AG04450 (cell line): Measurements from ENCODE around the gene OSBP2. TPM values are rescaled to one million over a fixed set of nuclear protein-coding genes. Genes with fewer than 3 reads are reported as not detected.
A peak's percentile ranks its signal among the peaks of the same experiment; 100 is the strongest.

Experiments
- CTCF ChIA-PET: fragments of 300-600, 350-600 bp; formaldehyde crosslinking; extraction: SDS; loops from one replicate; lab custom pipeline; 2022; ENCODE audit warnings: antibody characterized with exemption, inconsistent platforms; lab: Charles Lee
- POLR2A ChIA-PET: fragments of 350-600 bp; formaldehyde crosslinking; extraction: SDS; loops from one replicate; lab custom pipeline; 2021; ENCODE audit warnings: antibody characterized with exemption, inconsistent platforms; lab: Yijun Ruan, JAX
- DNase-seq: peaks from one replicate; pipeline ENCODE4 v3.0.0-alpha.2; 2011; ENCODE audit warnings: low read depth, low spot score
- H3K27ac ChIP-seq: one replicate; pipeline ENCODE4 v1.5.1; 2012; ENCODE audit warnings: low read depth, low read length, control low read depth
- H3K27me3 ChIP-seq: one replicate; pipeline ENCODE4 v1.6.0; 2012; ENCODE audit warnings: low read length; ENCODE audit not compliant: control insufficient read depth, insufficient read depth
- H3K4me3 ChIP-seq: 2 replicates; pipeline ENCODE4 v1.5.1; 2011; ENCODE audit warnings: mild to moderate bottlenecking, low read depth, low read length, control low read depth
- H3K9me3 ChIP-seq: 2 replicates; pipeline ENCODE4 v1.5.1; 2012; ENCODE audit warnings: low read length; ENCODE audit not compliant: control insufficient read depth, insufficient read depth
- CTCF ChIP-seq: IDR thresholded peaks from 2 replicates; pipeline ENCODE4 v1.5.1; 2011; ENCODE audit warnings: low read depth, low read length, control low read depth, inconsistent platforms
- polyA plus RNA-seq: library from polyadenylated mRNA; depleted of rRNA; stranded (reverse); fragments of >200 nt; gene quantifications from 2 replicates; pipeline ENCODE4 v1.2.3, GENCODE V29; 2011

The OSBP2 gene
- polyA plus RNA-seq, 1 experiment: 1.8 TPM

DNA sequence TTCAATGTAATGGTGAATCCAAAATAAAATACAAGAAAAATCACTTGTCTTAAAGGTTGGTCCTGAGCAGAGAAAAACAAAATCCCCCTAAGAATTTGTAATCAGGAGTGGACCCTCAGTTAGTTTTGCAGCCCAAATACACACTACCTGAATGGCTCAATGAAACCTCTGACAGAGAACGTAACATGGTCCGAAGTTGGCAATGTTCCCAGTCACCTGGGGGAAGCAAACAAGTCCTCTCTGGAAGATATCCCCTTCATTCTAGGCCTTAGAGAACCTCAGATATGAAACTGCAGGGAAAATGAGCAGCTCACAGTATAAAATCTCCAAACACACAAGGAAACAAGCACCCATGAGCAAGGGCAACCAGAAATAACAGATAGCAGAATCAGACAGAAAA is 215.7 kb downstream of the OSBP2 start:
- H3K4me3 ChIP-seq: no peak overlapping the region
- DNase-seq: no peak
- ChIA-PET POLR2A (no interaction called here), CTCF (interaction anchor here (1.2 to 6.2 kb wide), 3 partner anchors 10 to 147 kb away, joined by 4 to 70 read pairs (median 4); no protein-coding TSS in a partner anchor)
- no peak overlapping the region for H3K27ac ChIP-seq
- TF ChIP-seq CTCF: no peak
- no peaks in the 10 kb centered on the region for H3K27me3 ChIP-seq
- no peaks in the 10 kb centered on the region; the same call in 1 of the 2 replicates for H3K9me3 ChIP-seq

- Histone ChIP-seq H3K27ac (no peak overlapping the region), H3K4me3 (no peak overlapping the region), H3K27me3 (no peaks in the 10 kb centered on the region), H3K9me3 (peaks cover 8% of the 10 kb centered on the region; the same call in 1 of the 2 replicates)
- no peak for TF ChIP-seq CTCF
- DNase-seq: no peak
- ChIA-PET CTCF (interaction anchor here (4.3 kb wide), 1 partner anchor 154 kb away, joined by 271 read pairs; no protein-coding TSS in a partner anchor), POLR2A (no interaction called here)
Measured at GRCh38 chr22:30918761-30919160, 224.1 kb downstream of the OSBP2 start.

DNA sequence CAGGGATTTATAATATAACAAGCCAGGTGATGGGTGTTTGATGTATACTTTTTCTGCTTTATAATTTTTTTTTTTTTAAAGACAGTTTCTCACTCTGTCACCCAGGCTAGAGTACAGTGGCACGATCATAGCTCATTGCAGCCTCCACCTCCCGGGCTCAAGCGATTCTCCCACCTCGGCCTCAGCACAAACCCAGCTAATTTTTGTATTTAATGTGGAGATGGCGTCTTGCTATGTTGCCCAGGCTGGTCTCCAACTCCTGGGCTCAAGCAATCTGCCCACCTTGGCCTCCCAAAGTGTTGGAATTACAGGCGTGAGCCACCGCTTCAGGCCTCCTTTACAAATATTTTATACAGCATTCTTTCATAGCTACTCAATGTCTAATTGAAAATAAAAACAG is 225.3 kb downstream of the OSBP2 start:
- ChIA-PET CTCF (interaction anchor here (0.6 to 4.3 kb wide), 53 partner anchors 10 to 474 kb away, joined by 3 to 271 read pairs (median 4); partner anchors contain the start of genes MORC2 and SLC35E4), POLR2A (no interaction called here)
- Histone ChIP-seq H3K4me3 (no peak overlapping the region), H3K27ac (no peak overlapping the region), H3K27me3 (no peaks in the 10 kb centered on the region), H3K9me3 (peaks cover 8% of the 10 kb centered on the region; the same call in 1 of the 2 replicates)
- DNase-seq: no peak
- no peak for TF ChIP-seq CTCF

DNA sequence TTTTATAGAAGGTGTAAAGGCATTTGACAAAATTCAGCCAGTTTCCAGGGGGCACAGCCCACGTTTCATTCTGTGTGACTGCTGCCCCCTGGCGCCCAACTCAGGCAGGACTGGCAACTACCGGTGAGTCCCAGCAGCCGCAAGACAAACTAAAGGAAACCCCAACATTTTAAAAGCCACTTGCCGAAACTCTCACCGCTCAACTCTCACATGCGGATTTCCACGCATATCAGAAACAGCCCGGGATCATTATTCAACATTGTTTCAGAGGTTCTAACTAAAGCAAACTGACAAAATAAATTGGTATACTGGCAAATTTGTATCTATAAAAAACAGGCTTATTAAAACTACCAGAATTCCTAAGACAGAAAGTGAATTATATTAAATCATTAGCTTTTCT is 225.7 kb downstream of the OSBP2 start:
- H3K27ac ChIP-seq: no peak overlapping the region
- peaks cover 8% of the 10 kb centered on the region; the same call in 1 of the 2 replicates for H3K9me3 ChIP-seq
- H3K4me3 ChIP-seq: no peak overlapping the region
- H3K27me3 ChIP-seq: no peaks in the 10 kb centered on the region
- TF ChIP-seq CTCF: peak; percentile 94
- ChIA-PET CTCF (interaction anchor here (0.6 to 4.3 kb wide), 52 partner anchors 10 to 473 kb away, joined by 3 to 271 read pairs (median 4); partner anchors contain the start of genes MORC2 and SLC35E4), POLR2A (no interaction called here)
- peak; percentile 26 for DNase-seq

DNA sequence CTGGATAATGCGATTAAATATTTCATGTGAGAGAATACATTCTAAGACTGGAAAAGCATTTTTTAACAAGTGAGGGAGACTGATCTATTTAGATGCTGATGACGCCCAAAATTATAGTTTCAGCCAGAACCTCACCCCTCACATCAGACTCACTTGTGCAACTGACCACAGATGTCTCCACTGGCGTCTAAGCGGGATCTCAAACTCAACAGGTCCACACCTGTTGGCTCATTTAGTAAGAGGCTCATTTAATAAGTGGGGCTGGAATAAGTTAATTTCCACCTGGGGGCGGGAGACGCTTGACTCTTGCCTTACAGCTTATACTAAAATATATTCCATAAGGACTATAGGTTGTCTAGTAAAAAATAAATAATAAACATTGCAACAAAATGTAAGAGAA is 226.4 kb downstream of the OSBP2 start:
- Histone ChIP-seq H3K4me3 (no peak overlapping the region), H3K9me3 (peaks cover 5% of the 10 kb centered on the region; the same call in 1 of the 2 replicates), H3K27me3 (no peaks in the 10 kb centered on the region), H3K27ac (no peak overlapping the region)
- CTCF ChIA-PET: interaction anchor here (0.7 to 4.3 kb wide), 21 partner anchors 10 to 287 kb away, joined by 3 to 271 read pairs (median 4); partner anchors contain the start of gene SLC35E4
- POLR2A ChIA-PET: no interaction called here
- DNase-seq: no peak
- TF ChIP-seq CTCF: no peak
